Activated CD4-positive, CD25-positive, alpha-beta regulatory T cell treated with anti-CD3 and anti-CD28 coated beads, Interleukin-2, amount 50 U/mL, for 24 hours (primary cell): ENCODE data around the gene NUP62.
A peak's percentile ranks its signal among the peaks of the same experiment; 100 is the strongest.

Experiments
- ATAC-seq, 2 donors: fragments of 150-1000 bp; cut with Tn5 transposase; one replicate each; pipeline ENCODE4 v1.10.0; 2021; ENCODE audit warnings: mild to moderate bottlenecking in 1 of 2, moderate library complexity in 1 of 2

The NUP62 gene

GRCh38 chr19:49895566-49896297, 33.6 kb downstream of the NUP62 start:
- ATAC-seq, result no peak

GRCh38 chr19:49894879-49895565, 34.3 kb downstream of the NUP62 start:
- ATAC-seq, result peak; percentile 14 to 36

- no peak for ATAC-seq
These were observed 35.2 kb downstream of the NUP62 start for GRCh38 chr19:49894011-49894664.

GRCh38 chr19:49892716-49893115, 36.6 kb downstream of the NUP62 start:
- no peak for ATAC-seq

GRCh38 chr19:49891393-49891792, 37.9 kb downstream of the NUP62 start:
- ATAC-seq, result no peak

GRCh38 chr19:49890349-49891311, 38.7 kb downstream of the NUP62 start:
- peak; percentile 74 to 77 for ATAC-seq

- peak; percentile 63 to 69 for ATAC-seq
These were observed 39.5 kb downstream of the NUP62 start for GRCh38 chr19:49889687-49890348.

GRCh38 chr19:49889038-49889686, 40.1 kb downstream of the NUP62 start:
- no peak for ATAC-seq

GRCh38 chr19:49888510-49888824, 40.8 kb downstream of the NUP62 start:
- ATAC-seq, result no peak

- no peak for ATAC-seq
These were observed 41.4 kb downstream of the NUP62 start for GRCh38 chr19:49887665-49888509.

- no peak for ATAC-seq
These were observed 42.2 kb downstream of the NUP62 start for GRCh38 chr19:49887037-49887664.

GRCh38 chr19:49884760-49885159, 44.5 kb downstream of the NUP62 start:
- ATAC-seq, result no peak

- no peak for ATAC-seq
These were observed 45.2 kb downstream of the NUP62 start for GRCh38 chr19:49884109-49884508.

GRCh38 chr19:49883094-49883493, 46.2 kb downstream of the NUP62 start:
- no peak for ATAC-seq

- no peak for ATAC-seq
These were observed 46.7 kb downstream of the NUP62 start for GRCh38 chr19:49882643-49883042.

GRCh38 chr19:49881672-49882394, 47.5 kb downstream of the NUP62 start:
- no peak for ATAC-seq

- no peak for ATAC-seq
These were observed 48.1 kb downstream of the NUP62 start for GRCh38 chr19:49881186-49881585.

- no peak for ATAC-seq
These were observed 49.0 kb downstream of the NUP62 start for GRCh38 chr19:49880162-49880869.
